ENCODE measurements around the gene GSC2. TPM values are rescaled to one million over a fixed set of nuclear protein-coding genes. Genes with fewer than 3 reads are reported as not detected.
A peak's percentile ranks its signal among the peaks of the same experiment; 100 is the strongest.

Gene GSC2
- total RNA-seq, result not detected in 2 replicates

- DNase-seq (ENCODE audit: extremely low read depth, low read depth, low spot score), result no peak
Measured at GRCh38 chr22:19149991-19150390, at the start of gene GSC2. Gene GSC2, minus strand, starts transcription at chr22:19150292. Its CDS starts 9 bp downstream, at chr22:19150283.

- no peak for DNase-seq (ENCODE audit: extremely low read depth, low read depth, low spot score)
Measured at GRCh38 chr22:19199479-19199878, 49.4 kb upstream of the GSC2 start.

- no peak for DNase-seq (ENCODE audit: extremely low read depth, low read depth, low spot score)
Measured at GRCh38 chr22:19197997-19198865, 48.1 kb upstream of the GSC2 start.

GRCh38 chr22:19196841-19197612 is 46.9 kb upstream of the GSC2 start:
- no peak for DNase-seq (ENCODE audit: extremely low read depth, low read depth, low spot score)

GRCh38 chr22:19195796-19196731 is 46.0 kb upstream of the GSC2 start:
- DNase-seq (ENCODE audit: extremely low read depth, low read depth, low spot score), result no peak

- no peak for DNase-seq (ENCODE audit: extremely low read depth, low read depth, low spot score)
Measured at GRCh38 chr22:19194766-19195536, 44.9 kb upstream of the GSC2 start.

GRCh38 chr22:19193879-19194278 is 43.8 kb upstream of the GSC2 start:
- no peak for DNase-seq (ENCODE audit: extremely low read depth, low read depth, low spot score)

GRCh38 chr22:19187716-19188563 is 37.8 kb upstream of the GSC2 start:
- DNase-seq (ENCODE audit: extremely low read depth, low read depth, low spot score), result no peak

GRCh38 chr22:19184276-19184997 is 34.3 kb upstream of the GSC2 start:
- no peak for DNase-seq (ENCODE audit: extremely low read depth, low read depth, low spot score)

GRCh38 chr22:19183216-19183615 is 33.1 kb upstream of the GSC2 start:
- DNase-seq (ENCODE audit: extremely low read depth, low read depth, low spot score), result no peak

- no peak for DNase-seq (ENCODE audit: extremely low read depth, low read depth, low spot score)
Measured at GRCh38 chr22:19182472-19183157, 32.5 kb upstream of the GSC2 start.

- DNase-seq (ENCODE audit: extremely low read depth, low read depth, low spot score), result no peak
Measured at GRCh38 chr22:19181786-19182471, 31.8 kb upstream of the GSC2 start.

GRCh38 chr22:19180740-19181410 is 30.8 kb upstream of the GSC2 start:
- no peak for DNase-seq (ENCODE audit: extremely low read depth, low read depth, low spot score)

- DNase-seq (ENCODE audit: extremely low read depth, low read depth, low spot score), result no peak
Measured at GRCh38 chr22:19180234-19180633, 30.1 kb upstream of the GSC2 start.

- peak; percentile 33 for DNase-seq (ENCODE audit: extremely low read depth, low read depth, low spot score)
Measured at GRCh38 chr22:19179497-19180048, 29.5 kb upstream of the GSC2 start.
